Activated CD4-positive, alpha-beta memory T cell treated with anti-CD3 and anti-CD28 coated beads, Interleukin-2, amount 10 ng/mL, durations not matched to agents 7 days and 5 days (primary cell): ENCODE results near the gene TRIO. TPM values are rescaled to one million over a fixed set of nuclear protein-coding genes. Genes with fewer than 3 reads are reported as not detected.

Experiments
- CTCF ChIA-PET: fragments of 350-600 bp; sonication (Branson Sonifier 250); formaldehyde crosslinking; loops from one replicate; lab custom pipeline; 2021; ENCODE audit warnings: antibody characterized with exemption, inconsistent platforms; lab: Charles Lee
- POLR2A ChIA-PET: fragments of 350-600 bp; sonication (Branson Sonifier 250); formaldehyde crosslinking; loops from one replicate; lab custom pipeline; 2021; ENCODE audit warnings: antibody characterized with exemption; lab: Charles Lee
- DNase-seq: peaks from one replicate; pipeline ENCODE4 v3.0.0-alpha.2; 2020
- H3K27ac Mint-ChIP-seq: one replicate; pipeline ENCODE4 v1.8.0; 2021; ENCODE audit warnings: mild to moderate bottlenecking, mixed read lengths
- H3K27me3 Mint-ChIP-seq: one replicate; pipeline ENCODE4 v1.8.0; 2021; ENCODE audit warnings: mixed read lengths
- H3K36me3 Mint-ChIP-seq: one replicate; pipeline ENCODE4 v1.8.0; 2021; ENCODE audit warnings: low read depth, mixed read lengths
- H3K4me1 Mint-ChIP-seq: one replicate; pipeline ENCODE4 v1.8.0; 2021; ENCODE audit warnings: mixed read lengths
- H3K4me3 Mint-ChIP-seq: one replicate; pipeline ENCODE4 v1.8.0; 2021; ENCODE audit warnings: mild to moderate bottlenecking, mixed read lengths
- H3K9me3 Mint-ChIP-seq: one replicate; pipeline ENCODE4 v1.8.0; 2021; ENCODE audit warnings: mixed read lengths
- total RNA-seq, 2 experiments: library from RNA; stranded (reverse); gene quantifications; one replicate each; pipeline ENCODE4 v1.2.3, GENCODE V29; 2021

Gene TRIO
- total RNA-seq, 2 experiments from 2014 or later: 8.1 to 8.3 TPM

DNA sequence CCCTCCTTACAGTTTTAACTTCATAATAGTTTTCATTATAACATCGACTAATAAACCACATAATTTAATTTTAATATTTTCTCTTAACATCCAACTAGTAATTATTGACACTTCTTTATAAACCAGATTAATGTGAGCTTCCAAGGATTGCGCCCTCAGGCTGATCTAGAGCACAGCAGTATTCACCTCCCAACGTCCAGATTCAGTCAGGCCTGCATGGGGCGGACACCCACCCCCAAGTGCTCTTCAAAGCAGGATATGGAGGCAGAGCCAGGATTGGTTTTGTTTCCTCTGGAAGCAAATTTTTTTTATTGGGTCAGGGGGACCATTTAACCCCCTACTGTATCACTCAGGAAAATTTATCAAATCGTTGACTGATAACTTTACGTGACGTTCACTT is 215.4 kb downstream of the TRIO start:
- DNase-seq: no peak
- Mint-ChIP-seq H3K27me3 (peaks cover 7% of the 10 kb centered on the region), H3K27ac (no peak overlapping the region), H3K4me1 (peaks cover 8% of the 10 kb centered on the region), H3K9me3 (no peaks in the 10 kb centered on the region), H3K36me3 (no peaks in the 10 kb centered on the region), H3K4me3 (no peak overlapping the region)
- ChIA-PET CTCF (interaction anchor here (10.8 kb wide), 1 partner anchor 290 kb away, joined by 214 read pairs; no protein-coding TSS in a partner anchor), POLR2A (no interaction called here)

DNA sequence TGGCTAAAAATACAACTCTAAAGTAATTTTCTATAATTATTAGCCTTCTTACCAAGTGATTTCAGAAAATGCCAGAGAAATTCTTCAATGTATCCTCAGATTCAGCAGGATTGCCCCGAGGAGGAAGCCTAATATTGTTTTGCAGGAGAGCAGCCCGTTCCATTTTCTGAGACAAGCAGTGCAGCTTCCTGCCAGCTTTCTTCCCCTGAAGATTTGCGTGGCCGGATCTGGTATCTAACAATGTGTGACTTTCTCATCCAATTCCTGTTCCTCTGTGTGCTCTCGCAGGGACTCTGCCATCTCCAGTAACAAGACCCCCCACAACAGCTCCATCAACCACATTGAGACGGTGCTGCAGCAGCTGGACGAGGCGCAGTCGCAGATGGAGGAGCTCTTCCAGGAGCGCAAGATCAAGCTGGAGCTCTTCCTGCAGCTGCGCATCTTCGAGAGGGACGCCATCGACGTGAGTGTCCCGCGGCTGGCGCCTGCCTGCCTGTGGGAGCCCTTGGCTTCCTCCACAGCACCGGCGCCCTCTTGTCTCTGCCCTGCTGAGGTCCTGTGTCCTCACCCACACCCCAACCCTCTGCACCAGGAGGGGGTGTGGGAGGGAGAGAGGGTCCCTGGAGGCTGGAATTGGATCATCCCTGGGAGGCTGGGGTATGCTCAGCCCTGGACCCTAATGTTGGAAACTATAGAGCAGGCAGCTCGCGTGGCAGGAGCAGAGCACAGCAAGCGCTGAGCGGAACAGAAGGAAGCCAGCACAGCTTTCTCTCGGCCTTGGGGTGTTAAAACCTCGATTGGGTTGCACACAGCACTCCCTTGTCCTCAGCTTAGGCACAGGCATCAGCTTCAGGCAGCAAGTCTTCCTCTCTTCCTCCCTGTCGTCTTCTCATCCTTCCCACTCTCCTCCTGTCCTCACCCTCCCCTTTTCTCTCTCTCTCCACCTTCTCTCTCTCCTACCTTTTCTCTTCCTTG is 216.2 kb downstream of the TRIO start:
- H3K4me3 Mint-ChIP-seq: no peak overlapping the region
- H3K36me3 Mint-ChIP-seq: no peaks in the 10 kb centered on the region
- peaks cover 10% of the 10 kb centered on the region for H3K4me1 Mint-ChIP-seq
- no peak overlapping the region for H3K27ac Mint-ChIP-seq
- peaks cover 7% of the 10 kb centered on the region for H3K27me3 Mint-ChIP-seq
- no peaks in the 10 kb centered on the region for H3K9me3 Mint-ChIP-seq
- no peak for DNase-seq
- ChIA-PET CTCF (interaction anchor here (10.8 kb wide), 1 partner anchor 289 kb away, joined by 214 read pairs; no protein-coding TSS in a partner anchor), POLR2A (no interaction called here)

DNA sequence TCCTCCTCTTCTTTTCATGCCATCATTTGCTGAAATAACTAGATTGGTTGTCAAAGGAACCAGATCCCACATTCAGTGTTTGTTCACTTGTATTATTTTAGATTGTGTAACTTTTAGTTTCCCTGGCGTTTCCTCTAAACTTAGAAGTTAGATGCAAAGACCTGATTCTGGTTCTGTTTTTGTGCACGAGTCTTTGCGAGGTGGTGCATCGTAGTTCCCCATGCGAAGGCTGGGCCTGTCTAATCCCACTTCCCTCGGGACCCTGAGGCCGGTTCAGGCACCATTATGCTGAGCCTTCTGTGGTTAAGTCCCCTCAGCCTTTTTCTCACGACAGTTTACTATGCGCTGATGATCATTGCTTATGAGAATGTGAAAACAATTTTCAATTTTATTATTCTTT is 219.3 kb downstream of the TRIO start:
- Mint-ChIP-seq H3K4me3 (no peak overlapping the region), H3K4me1 (peaks cover 33% of the 10 kb centered on the region), H3K27me3 (peaks cover 2% of the 10 kb centered on the region), H3K36me3 (no peaks in the 10 kb centered on the region), H3K9me3 (no peaks in the 10 kb centered on the region), H3K27ac (no peak overlapping the region)
- CTCF ChIA-PET: interaction anchor here (0.7 to 10.8 kb wide), 12 partner anchors 9 to 641 kb away, joined by 3 to 214 read pairs (median 4); no protein-coding TSS in a partner anchor
- POLR2A ChIA-PET: interaction anchor here (2.5 kb wide), 1 partner anchor 287 kb away, joined by 9 read pairs; no protein-coding TSS in a partner anchor
- no peak for DNase-seq

GRCh38 chr5:14364096-14364495 is 221.0 kb downstream of the TRIO start:
- Mint-ChIP-seq H3K27ac (no peak overlapping the region), H3K27me3 (peaks cover 2% of the 10 kb centered on the region), H3K4me3 (no peak overlapping the region), H3K36me3 (no peaks in the 10 kb centered on the region), H3K4me1 (peaks cover 49% of the 10 kb centered on the region), H3K9me3 (no peaks in the 10 kb centered on the region)
- ChIA-PET POLR2A (interaction anchor here (0.8 to 3.5 kb wide), 3 partner anchors 12 to 285 kb away, joined by 3 to 26 read pairs (median 16); partner anchors contain the start of gene OTULINL), CTCF (interaction anchor here (0.7 to 10.8 kb wide), 16 partner anchors 12 to 654 kb away, joined by 3 to 214 read pairs (median 4); no protein-coding TSS in a partner anchor)
- DNase-seq: no peak

DNA sequence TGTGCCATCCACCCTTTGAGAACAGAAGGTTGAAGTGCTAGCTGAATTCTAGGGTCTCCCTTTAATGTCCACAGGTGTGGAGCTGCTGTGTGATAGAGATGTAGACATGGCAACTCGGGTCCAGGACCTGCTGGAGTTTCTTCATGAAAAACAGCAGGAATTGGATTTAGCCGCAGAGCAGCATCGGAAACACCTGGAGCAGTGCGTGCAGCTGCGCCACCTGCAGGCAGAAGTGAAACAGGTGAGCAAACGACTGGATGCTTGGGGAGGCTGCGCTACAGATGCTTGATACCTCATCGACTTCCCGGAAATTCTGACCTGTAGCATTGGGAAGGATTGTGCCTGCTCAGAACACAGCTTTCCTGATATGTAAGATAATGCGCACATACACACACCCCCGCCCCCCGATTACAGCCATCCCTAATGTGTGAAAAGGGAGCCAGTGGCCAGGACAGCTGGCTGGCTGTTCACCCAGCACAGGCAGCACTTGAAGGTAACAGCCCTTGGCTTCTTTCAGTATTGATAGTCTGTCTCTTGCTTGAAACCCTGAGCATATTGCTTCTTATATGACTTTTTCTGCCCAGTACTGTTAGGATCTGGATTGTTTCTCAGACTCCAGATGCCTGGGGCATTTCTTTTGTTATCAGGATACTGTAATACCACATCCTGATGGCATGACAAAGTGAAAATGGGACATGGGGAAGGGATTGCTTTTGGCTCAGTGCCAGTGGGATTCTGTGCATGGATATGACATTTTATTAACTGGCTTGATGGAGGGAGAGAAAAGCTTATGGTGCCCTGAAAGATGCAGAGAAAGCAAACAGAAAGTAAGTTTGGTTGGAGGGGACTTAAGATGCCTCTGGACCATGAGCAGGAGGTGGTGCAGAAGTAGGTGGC is 221.7 kb downstream of the TRIO start:
- DNase-seq: peak; percentile 24
- Mint-ChIP-seq H3K9me3 (no peaks in the 10 kb centered on the region), H3K36me3 (no peaks in the 10 kb centered on the region), H3K4me1 (peaks cover 51% of the 10 kb centered on the region), H3K4me3 (no peak overlapping the region), H3K27me3 (peaks cover 2% of the 10 kb centered on the region), H3K27ac (peak overlapping the region; percentile 59)
- CTCF ChIA-PET: interaction anchor here (0.7 to 10.8 kb wide), 20 partner anchors 8 to 653 kb away, joined by 3 to 214 read pairs (median 5); no protein-coding TSS in a partner anchor
- POLR2A ChIA-PET: interaction anchor here (0.8 to 3.5 kb wide), 10 partner anchors 13 to 445 kb away, joined by 3 to 26 read pairs (median 10); partner anchors contain the start of genes OTULIN and OTULINL

DNA sequence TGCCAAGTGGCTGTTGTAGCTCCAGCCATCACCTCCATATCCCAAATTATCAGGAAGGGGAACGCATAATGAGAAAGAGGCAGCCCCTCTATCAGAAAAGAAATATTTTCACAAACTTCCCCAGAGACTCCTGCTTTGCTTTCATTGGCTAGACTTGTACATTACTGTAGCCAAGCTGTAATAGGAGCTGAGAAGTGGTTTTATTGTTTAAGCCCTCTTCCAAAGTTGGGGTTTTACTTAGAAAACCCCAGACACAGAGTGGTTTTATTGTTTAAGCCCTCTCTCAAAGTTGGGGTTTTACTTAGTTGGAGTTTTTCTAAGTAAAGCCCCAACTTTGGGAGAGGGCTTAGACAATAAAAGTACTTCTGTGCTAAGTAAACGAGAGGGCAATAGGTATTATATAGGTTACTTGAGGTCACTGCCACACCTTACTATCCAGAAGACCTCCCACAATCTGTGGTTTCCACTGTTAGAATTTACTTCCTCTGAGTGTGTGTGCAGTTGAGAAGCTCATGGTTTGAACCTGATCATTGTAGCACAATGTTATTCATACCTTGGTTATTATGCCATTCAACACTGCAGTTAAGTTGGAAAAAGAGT is 222.8 kb downstream of the TRIO start:
- ChIA-PET POLR2A (interaction anchor here (0.9 to 3.5 kb wide), 16 partner anchors 13 to 637 kb away, joined by 3 to 26 read pairs (median 6); partner anchors contain the start of genes OTULIN and OTULINL), CTCF (interaction anchor here (0.6 to 10.8 kb wide), 19 partner anchors 10 to 627 kb away, joined by 3 to 214 read pairs (median 4); no protein-coding TSS in a partner anchor)
- Mint-ChIP-seq H3K9me3 (no peaks in the 10 kb centered on the region), H3K27me3 (peaks cover 2% of the 10 kb centered on the region), H3K4me1 (peaks cover 51% of the 10 kb centered on the region), H3K27ac (peak overlapping the region; percentile 81), H3K4me3 (peak overlapping the region; percentile 35), H3K36me3 (no peaks in the 10 kb centered on the region)
- DNase-seq: peak; percentile 33

DNA sequence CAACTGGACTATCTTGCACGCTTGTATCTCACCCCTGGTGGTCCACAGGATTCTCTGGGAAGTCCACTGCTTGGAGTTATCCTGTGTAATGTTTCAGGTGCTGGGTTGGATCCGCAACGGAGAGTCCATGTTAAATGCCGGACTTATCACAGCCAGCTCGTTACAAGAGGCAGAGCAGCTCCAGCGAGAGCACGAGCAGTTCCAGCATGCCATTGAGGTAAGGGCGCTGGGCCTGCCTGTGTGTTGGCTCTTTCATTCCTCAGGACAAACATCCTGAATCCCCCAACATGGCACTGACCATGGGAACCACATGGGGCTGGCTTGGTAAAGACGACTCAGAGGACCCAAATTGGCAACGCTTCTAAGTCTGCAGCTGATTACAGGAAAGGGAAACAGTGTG is 223.6 kb downstream of the TRIO start:
- Mint-ChIP-seq H3K36me3 (no peaks in the 10 kb centered on the region), H3K27ac (peak overlapping the region; percentile 81), H3K4me1 (peaks cover 51% of the 10 kb centered on the region), H3K4me3 (no peak overlapping the region), H3K9me3 (no peaks in the 10 kb centered on the region), H3K27me3 (peaks cover 2% of the 10 kb centered on the region)
- DNase-seq: no peak
- ChIA-PET CTCF (interaction anchor here (0.6 to 10.8 kb wide), 7 partner anchors 33 to 443 kb away, joined by 3 to 214 read pairs (median 4); no protein-coding TSS in a partner anchor), POLR2A (interaction anchor here (0.8 to 3.5 kb wide), 14 partner anchors 12 to 637 kb away, joined by 3 to 26 read pairs (median 7); partner anchors contain the start of genes OTULIN and OTULINL)

- H3K27ac Mint-ChIP-seq: peak overlapping the region; percentile 81
Observed at GRCh38 chr5:14367364-14367763, 224.2 kb downstream of the TRIO start.

DNA sequence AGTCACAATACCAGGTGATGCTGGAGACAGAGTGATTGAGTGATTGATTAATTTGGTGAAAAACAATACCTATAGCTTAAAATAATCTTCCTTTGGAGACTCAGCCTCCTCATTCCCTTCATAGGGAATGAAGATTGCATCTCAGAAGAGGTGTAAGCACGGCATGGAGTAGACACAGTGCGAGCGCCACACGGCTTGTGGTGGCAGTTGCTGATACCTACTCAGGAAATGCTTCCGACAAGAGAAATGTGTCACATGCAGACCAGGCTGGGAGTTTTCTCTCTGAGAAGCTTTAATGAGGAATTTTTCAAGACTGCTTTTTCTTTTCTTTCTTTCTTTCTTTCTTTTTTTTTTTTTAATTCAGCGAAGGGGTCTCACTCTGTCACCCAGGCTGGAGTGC is 226.6 kb downstream of the TRIO start:
- no peak overlapping the region for H3K27ac Mint-ChIP-seq
- DNase-seq: no peak
- peaks cover 44% of the 10 kb centered on the region for H3K4me1 Mint-ChIP-seq
- H3K36me3 Mint-ChIP-seq: no peaks in the 10 kb centered on the region
- no peak overlapping the region for H3K4me3 Mint-ChIP-seq
- H3K9me3 Mint-ChIP-seq: no peaks in the 10 kb centered on the region
- ChIA-PET CTCF (interaction anchor here (0.6 to 1.4 kb wide), 3 partner anchors 13 to 279 kb away, joined by 3 to 9 read pairs (median 4); no protein-coding TSS in a partner anchor), POLR2A (interaction anchor here (1.0 kb wide), 2 partner anchors 44 to 212 kb away, joined by 4 read pairs; partner anchors contain the start of gene OTULINL)
- no peaks in the 10 kb centered on the region for H3K27me3 Mint-ChIP-seq

More at GRCh38 chr5:14367364-14367763, 224.2 kb downstream of the TRIO start:
- ChIA-PET POLR2A (interaction anchor here (0.8 to 3.5 kb wide), 4 partner anchors 19 to 226 kb away, joined by 3 to 26 read pairs (median 14); partner anchors contain the start of gene OTULINL), CTCF (interaction anchor here (1.8 to 10.8 kb wide), 3 partner anchors 32 to 281 kb away, joined by 7 to 214 read pairs (median 21); no protein-coding TSS in a partner anchor)
- H3K27me3 Mint-ChIP-seq: peaks cover under 1% of the 10 kb centered on the region
- H3K9me3 Mint-ChIP-seq: no peaks in the 10 kb centered on the region
- no peak for DNase-seq
- H3K4me3 Mint-ChIP-seq: no peak overlapping the region
- H3K36me3 Mint-ChIP-seq: no peaks in the 10 kb centered on the region
- peaks cover 51% of the 10 kb centered on the region for H3K4me1 Mint-ChIP-seq

DNA sequence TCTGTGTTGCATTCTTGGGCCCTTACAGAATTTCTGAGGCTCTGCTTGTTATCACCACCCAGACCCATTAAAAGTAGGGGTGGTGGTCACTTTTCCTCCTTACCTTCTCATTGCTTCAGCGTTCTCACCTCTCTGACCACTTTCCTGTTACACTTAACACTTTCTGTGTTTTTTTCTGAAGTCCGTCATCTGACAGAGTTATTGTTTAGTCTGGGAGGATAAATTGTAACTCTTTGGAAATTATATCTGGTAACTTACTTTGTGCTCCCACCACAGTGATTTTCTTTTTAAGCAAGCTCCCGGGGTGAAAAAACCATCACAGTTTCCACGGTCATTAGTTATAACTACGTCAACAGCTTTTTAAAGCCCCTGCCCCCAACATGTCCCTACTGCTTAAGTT is 227.2 kb downstream of the TRIO start:
- H3K9me3 Mint-ChIP-seq: no peaks in the 10 kb centered on the region
- POLR2A ChIA-PET: interaction anchor here (1.0 kb wide), 1 partner anchor 43 kb away, joined by 4 read pairs; no protein-coding TSS in a partner anchor
- H3K4me3 Mint-ChIP-seq: no peak overlapping the region
- CTCF ChIA-PET: interaction anchor here (0.8 to 1.4 kb wide), 2 partner anchors 13 to 278 kb away, joined by 3 to 9 read pairs; no protein-coding TSS in a partner anchor
- no peaks in the 10 kb centered on the region for H3K36me3 Mint-ChIP-seq
- H3K27me3 Mint-ChIP-seq: peaks cover 3% of the 10 kb centered on the region
- H3K27ac Mint-ChIP-seq: no peak overlapping the region
- H3K4me1 Mint-ChIP-seq: peaks cover 38% of the 10 kb centered on the region
- DNase-seq: no peak

DNA sequence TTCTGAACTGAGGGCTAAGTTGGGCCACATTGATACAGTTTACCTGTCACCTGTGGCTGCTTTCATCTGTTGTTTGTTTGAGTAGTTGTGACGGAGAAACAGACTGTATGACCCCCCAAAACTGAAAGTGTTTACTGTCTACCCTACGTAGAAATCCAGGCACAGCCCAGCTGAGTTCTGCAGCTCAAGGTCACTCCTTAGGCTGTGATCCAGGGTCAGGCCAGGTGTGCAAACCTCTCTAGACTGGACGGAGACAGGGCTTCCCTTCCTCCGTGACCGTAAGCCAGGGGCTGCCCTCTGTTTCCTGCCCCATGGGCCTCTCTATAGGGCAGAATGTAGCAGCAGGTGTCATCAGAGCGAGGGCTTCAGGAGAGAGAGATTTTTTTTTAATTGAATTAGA is 230.5 kb downstream of the TRIO start:
- ChIA-PET CTCF (interaction anchor here (2.2 kb wide), 1 partner anchor 275 kb away, joined by 6 read pairs; no protein-coding TSS in a partner anchor), POLR2A (no interaction called here)
- Mint-ChIP-seq H3K27me3 (peaks cover 16% of the 10 kb centered on the region), H3K4me3 (no peak overlapping the region), H3K9me3 (no peaks in the 10 kb centered on the region), H3K27ac (no peak overlapping the region), H3K36me3 (no peaks in the 10 kb centered on the region), H3K4me1 (peaks cover 6% of the 10 kb centered on the region)
- DNase-seq: no peak
